ENCODE measurements around the gene VPS13D. TPM values are rescaled to one million over a fixed set of nuclear protein-coding genes. Genes with fewer than 3 reads are reported as not detected.

Gene VPS13D
- total and polyA plus RNA-seq, 2 of the 4 experiments (the other 2 are of a cell fraction), result 9.0 to 16.3 TPM

- TF ChIP-seq MXI1 (IDR thresholded peaks at IDR 0.05; ENCODE audit: borderline replicate concordance, low read depth, low read length) (no peak), BHLHE40 (IDR thresholded peaks at IDR 0.05; ENCODE audit: low read depth, low read length) (no peak), RFX5 (IDR thresholded peaks at IDR 0.05; ENCODE audit: low read depth, low read length) (no peak), CTCF (conservative IDR thresholded peaks at IDR 0.05; ENCODE audit: low read depth, low read length) (no peak), SMC3 (IDR thresholded peaks at IDR 0.05; ENCODE audit: low read depth, low read length) (no peak), CHD1 (IDR thresholded peaks at IDR 0.05; ENCODE audit: low read depth, low read length) (no peak), FOS (IDR thresholded peaks at IDR 0.05; ENCODE audit: low read depth, low read length) (no peak), ELK1 (IDR thresholded peaks at IDR 0.05; ENCODE audit: borderline replicate concordance, low read depth, low read length) (no peak), POLR2A (IDR thresholded peaks at IDR 0.05; ENCODE audit: low read depth, low read length) (no peak), MAFK (IDR thresholded peaks at IDR 0.05; ENCODE audit: low read depth, low read length) (no peak), RCOR1 (IDR thresholded peaks at IDR 0.05; ENCODE audit: insufficient replicate concordance, low read length) (no peak), USF2 (IDR thresholded peaks at IDR 0.05; ENCODE audit: low read depth, low read length) (no peak), NFE2L2 (IDR thresholded peaks at IDR 0.05; ENCODE audit: low read depth, low read length) (no peak), CEBPB (IDR thresholded peaks at IDR 0.05; ENCODE audit: low read depth, low read length) (no peak), MAZ (IDR thresholded peaks at IDR 0.05; ENCODE audit: borderline replicate concordance, low read depth, low read length) (no peak), RAD21 (IDR thresholded peaks at IDR 0.05; ENCODE audit: low read length) (no peak)
- peaks cover 22% of the 10 kb centered on the region for H3K36me3 ChIP-seq (ENCODE audit: control insufficient read depth, insufficient read depth, low read length)
- no peak overlapping the region for H3K27ac ChIP-seq (ENCODE audit: insufficient read depth, low read length)
Measured at GRCh38 chr1:12249748-12250147, 19.9 kb downstream of the VPS13D start.

More at GRCh38 chr1:12249748-12250147, 19.9 kb downstream of the VPS13D start:
- intact Hi-C loops (cut with micrococcal nuclease) (no loop called here), in situ Hi-C loops (cut with MboI; ENCODE audit: low sequenced_read_pairs) (no loop called here), dilution Hi-C loops (cut with HindIII; ENCODE audit: low sequenced_read_pairs, unreplicated experiment) (no loop called here)
- H3K9me3 ChIP-seq (ENCODE audit: control insufficient read depth, insufficient read depth, low read length), result no peaks in the 10 kb centered on the region
- no peaks in the 10 kb centered on the region for H4K20me1 ChIP-seq (ENCODE audit: insufficient read depth, low read length)
- no peak overlapping the region for H3K4me2 ChIP-seq (ENCODE audit: low read depth, low read length)
- H3K4me3 ChIP-seq (ENCODE audit: insufficient read depth, low read depth, low read length), result no peak overlapping the region
- no peak for ATAC-seq (ENCODE audit: low read depth)
- no peak overlapping the region; the same call in 1 of the 2 replicates for H4K91ac ChIP-seq (ENCODE audit: insufficient read depth, low read depth, low read length)
- no peaks in the 10 kb centered on the region for H3K27me3 ChIP-seq (ENCODE audit: control insufficient read depth, insufficient read depth, low read length)
- no peak for DNase-seq
- no peak overlapping the region for H3K9ac ChIP-seq (ENCODE audit: low read depth, low read length)
- H3K4ac ChIP-seq (ENCODE audit: low read depth, low read length), result no peak overlapping the region
- peaks cover 4 to 12% of the 10 kb centered on the region in 2 experiments; a peak in 1 of 4 replicates for H3K79me1 ChIP-seq (ENCODE audit: low read depth in 1 of 2, low read length in 2 of 2)
- H2BK120ac ChIP-seq (ENCODE audit: low read depth, low read length), result no peak overlapping the region
- H3K23ac ChIP-seq (ENCODE audit: low read depth, low read length), result no peak overlapping the region
- H2BK20ac ChIP-seq (ENCODE audit: low read depth, low read length), result no peak overlapping the region
- no peak overlapping the region for H2BK5ac ChIP-seq (ENCODE audit: low read depth, low read length, poor library complexity, severe bottlenecking)
- no peak overlapping the region for H3K18ac ChIP-seq (ENCODE audit: low read depth, low read length)
- 0 out of 2 replicates have a peak, but pooled peaks cover 3% of the 10 kb centered on the region for H3K4me1 ChIP-seq (ENCODE audit: control insufficient read depth, insufficient read depth, low read length)
- POLR2A ChIA-PET (ENCODE audit: unreplicated experiment), result no interaction called here
- no TSS peak for BruUV-seq (replicated peaks)
- no peak overlapping the region for H4K5ac ChIP-seq (ENCODE audit: low read depth, low read length)
- no peak overlapping the region for H2BK15ac ChIP-seq (ENCODE audit: low read depth, low read length)
- 90% methylated on average over 3 of the region's 6 CpGs; no CpG with 5 or more reads in 1 of the 2 experiments for WGBS, 2 experiments (ENCODE audit: extremely low coverage in 2 of 2, insufficient read length in 1 of 2)
- no peak overlapping the region for H2AFZ ChIP-seq (replicated peaks; ENCODE audit: low read length, poor library complexity)
- no peak overlapping the region for H2AK5ac ChIP-seq (ENCODE audit: low read depth, low read length)
- no peak overlapping the region for H3K14ac ChIP-seq (replicated peaks; ENCODE audit: low read depth, low read length)
- no peak overlapping the region for H2AK9ac ChIP-seq (replicated peaks; ENCODE audit: low read depth, low read length, poor library complexity)
- CTCF ChIA-PET, result no interaction called here
- no peak overlapping the region for H3K56ac ChIP-seq (ENCODE audit: extremely low read depth, insufficient read depth, low read length)
- no peaks in the 10 kb centered on the region for H3K9me1 ChIP-seq (ENCODE audit: insufficient read depth, low read length)
- no peak overlapping the region for H4K8ac ChIP-seq (ENCODE audit: low read depth in 2 of 2, low read length in 2 of 2)
